ENCODE data around the gene SLC7A4.

Gene SLC7A4

GRCh38 chr22:21000207-21000986, 32.0 kb downstream of the SLC7A4 start:
- no peak for DNase-seq (ENCODE audit: low read depth in 1 of 2, low spot score in 1 of 2)

- no peak for DNase-seq (ENCODE audit: low read depth in 1 of 2, low spot score in 1 of 2)
These were observed 32.8 kb downstream of the SLC7A4 start for GRCh38 chr22:20999350-21000206.

DNA sequence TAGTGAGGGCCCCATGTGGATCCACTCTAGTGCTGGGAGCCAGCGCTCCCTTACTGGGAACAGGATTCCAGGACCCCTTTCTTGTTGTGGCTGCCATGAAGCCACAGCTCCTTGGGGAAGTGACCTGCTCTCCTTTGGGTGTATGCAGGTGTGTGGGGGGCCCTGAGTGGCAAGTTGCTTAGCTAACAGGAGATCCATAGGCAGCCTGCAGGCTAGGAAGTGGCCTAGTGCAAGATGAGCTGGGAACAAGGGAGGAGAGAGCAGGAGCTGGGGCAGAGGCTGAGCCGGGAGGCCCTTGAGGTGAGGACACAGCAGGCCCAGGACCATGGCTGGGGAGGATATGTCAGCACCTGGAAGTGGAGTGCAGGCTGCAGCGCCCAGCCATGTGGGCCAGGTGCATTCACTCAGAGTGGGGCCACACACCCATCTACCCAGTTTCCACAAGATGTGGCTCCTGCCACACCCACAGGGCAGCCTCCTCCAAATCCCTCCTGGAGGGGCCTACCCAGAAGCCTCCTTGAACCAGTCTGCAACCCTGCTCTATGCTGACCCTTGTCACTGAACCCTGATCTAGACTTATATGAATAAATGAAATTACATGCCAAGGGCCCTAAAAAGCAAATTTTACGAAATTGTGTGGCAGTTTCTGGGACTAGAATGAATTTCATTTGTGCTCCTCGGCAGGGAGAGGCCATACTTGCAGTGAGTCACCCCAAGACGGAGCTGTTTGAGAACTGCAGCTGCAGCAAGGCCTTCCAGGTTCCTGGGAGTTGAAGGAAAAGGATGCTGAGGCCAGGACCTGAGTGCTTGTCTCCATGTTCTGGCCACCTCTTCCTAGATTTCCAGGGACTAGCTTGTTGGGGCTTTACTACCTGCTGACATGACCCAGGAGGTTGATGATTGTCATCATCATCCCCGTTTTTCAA, 33.7 kb downstream of the SLC7A4 start:
- no peak for DNase-seq (ENCODE audit: low read depth in 1 of 2, low spot score in 1 of 2)

GRCh38 chr22:20997536-20998257, 34.7 kb downstream of the SLC7A4 start:
- no peak for DNase-seq (ENCODE audit: low read depth in 1 of 2, low spot score in 1 of 2)

- DNase-seq (ENCODE audit: low read depth in 1 of 2, low spot score in 1 of 2): no peak
These were observed 35.5 kb downstream of the SLC7A4 start for GRCh38 chr22:20996598-20997535.

- no peak for DNase-seq (ENCODE audit: low read depth in 1 of 2, low spot score in 1 of 2)
These were observed 36.3 kb downstream of the SLC7A4 start for GRCh38 chr22:20996031-20996410.

GRCh38 chr22:20995329-20996030, 36.9 kb downstream of the SLC7A4 start:
- DNase-seq (ENCODE audit: low read depth in 1 of 2, low spot score in 1 of 2): no peak

- no peak for DNase-seq (ENCODE audit: low read depth in 1 of 2, low spot score in 1 of 2)
These were observed 37.5 kb downstream of the SLC7A4 start for GRCh38 chr22:20994902-20995241.

DNA sequence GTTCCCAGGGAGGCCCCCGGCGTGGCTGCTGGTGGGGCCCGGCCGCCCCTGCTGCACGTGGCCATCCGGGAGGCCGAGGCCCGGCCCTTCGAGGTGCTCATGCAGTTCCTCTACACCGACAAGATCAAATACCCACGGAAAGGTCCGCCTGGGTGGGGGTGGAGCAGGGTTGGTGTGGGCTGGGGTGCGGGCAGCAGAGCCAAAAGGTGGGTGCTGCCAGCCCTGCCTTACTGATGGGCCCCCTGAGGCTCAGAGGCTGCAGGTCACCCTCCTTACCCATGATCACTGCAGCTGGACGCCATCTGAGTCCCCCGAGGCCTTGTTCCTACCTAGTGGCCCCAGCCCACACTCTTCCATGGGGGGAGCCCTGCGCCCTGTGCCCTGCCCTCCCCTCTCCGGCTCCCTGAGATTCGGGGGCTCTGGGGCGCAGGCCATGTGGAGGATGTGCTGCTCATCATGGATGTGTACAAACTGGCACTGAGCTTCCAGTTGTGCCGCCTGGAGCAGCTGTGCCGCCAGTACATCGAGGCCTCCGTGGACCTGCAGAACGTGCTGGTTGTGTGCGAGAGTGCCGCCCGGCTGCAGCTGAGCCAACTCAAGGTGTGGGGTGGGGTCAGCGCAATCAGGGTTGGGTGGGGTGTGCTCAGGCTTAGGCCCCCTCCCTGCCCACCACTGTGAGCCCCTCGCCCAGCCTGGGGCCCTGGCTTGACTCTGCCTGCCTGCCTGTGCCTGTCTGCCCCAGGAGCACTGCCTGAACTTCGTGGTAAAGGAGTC, 38.0 kb downstream of the SLC7A4 start:
- DNase-seq (ENCODE audit: low read depth in 1 of 2, low spot score in 1 of 2): no peak

DNA sequence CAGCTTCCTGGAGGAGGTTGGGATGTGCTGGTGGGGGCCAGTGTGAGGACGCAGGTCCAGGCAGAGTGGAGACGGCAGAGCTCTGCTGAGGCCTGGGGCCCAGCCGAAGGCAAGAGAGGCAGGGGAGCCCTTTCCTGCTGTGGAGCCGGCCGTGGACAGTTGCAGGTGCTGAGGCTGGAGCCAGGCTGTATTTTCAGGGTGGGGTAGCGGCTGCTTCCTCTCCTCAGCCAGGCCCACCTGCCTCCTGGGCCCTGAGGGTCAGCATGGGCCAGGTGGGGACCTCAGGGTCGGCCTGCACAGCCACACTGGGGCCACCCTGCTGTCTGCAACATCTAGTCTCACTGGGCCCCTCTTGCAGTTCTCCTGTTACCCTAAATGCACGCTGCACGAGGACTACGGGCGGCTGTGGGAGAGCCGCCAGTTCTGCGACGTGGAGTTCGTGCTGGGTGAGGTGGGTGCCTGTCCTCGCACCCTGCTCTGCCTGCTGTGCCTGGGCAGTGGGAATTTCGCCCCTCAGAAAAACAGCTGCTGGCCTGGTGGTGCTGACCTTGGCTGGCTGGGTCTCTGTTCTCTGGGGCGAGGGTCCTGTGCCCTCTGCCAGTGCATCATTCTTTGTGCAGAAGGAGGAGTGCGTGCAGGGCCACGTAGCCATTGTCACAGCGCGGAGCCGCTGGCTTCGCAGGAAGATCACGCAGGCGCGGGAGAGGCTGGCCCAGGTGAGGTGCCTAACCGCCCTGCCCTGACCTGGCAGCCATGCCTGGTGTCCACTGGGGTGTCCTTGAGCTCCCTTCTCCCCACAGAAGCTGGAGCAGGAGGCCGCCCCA, 38.8 kb downstream of the SLC7A4 start:
- DNase-seq (ENCODE audit: low read depth in 1 of 2, low spot score in 1 of 2): no peak

DNA sequence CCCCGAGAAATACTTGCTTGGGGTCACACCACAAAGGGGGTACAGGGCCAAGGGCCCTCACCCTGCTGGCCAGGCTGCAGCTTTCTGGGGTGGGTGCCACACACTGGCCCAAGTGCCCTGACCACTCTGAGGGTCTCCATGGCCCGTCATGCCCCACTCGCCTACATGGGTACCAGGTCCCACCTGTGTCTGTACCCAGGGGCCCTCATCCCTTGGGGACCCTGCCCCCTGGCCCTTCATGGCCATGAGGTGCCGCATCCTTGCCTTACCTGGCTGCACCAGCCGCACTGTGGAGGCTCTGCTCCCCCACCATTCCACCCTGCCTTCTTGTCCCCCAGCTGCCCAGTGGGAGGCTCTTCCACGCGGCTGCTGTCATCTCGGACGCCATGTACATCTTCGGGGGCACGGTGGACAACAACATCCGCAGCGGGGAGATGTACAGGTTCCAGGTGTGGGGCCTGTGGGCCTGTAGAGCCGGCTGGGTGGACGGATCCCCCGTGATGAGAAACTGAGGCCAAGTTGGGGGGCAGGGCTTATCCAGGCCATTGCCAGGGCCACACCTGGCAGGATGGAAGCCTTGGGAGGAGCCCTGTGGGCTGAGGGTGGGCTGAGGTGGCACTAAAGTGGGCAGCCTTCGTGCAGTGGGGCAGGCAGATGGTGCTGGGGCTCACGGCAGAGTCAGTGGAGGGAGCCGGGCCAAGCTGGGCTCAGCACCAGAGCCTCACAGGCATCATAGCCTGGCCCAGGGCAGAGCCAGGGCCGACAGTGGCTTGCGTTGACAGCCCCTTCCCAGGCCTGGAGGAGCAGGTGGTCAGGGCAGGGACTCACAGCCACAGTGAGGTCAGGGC, 39.7 kb downstream of the SLC7A4 start:
- no peak for DNase-seq (ENCODE audit: low read depth in 1 of 2, low spot score in 1 of 2)

DNA sequence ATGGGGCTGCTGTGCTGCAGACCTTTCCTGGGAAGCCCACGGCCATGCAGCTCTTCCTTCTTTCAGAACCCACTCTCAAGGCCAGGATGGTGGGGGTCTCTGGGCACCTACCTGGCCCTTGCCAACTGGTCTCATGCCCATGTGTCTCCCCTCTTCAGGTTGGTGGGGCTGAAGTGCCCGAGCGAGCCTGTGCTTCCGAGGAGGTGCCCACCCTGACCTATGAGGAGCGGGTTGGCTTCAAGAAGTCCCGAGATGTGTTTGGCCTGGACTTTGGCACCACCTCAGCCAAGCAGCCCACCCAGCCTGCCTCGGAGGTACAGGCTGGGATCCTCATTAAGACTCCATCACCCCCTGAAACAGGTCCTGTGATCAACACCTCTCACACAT, 40.3 kb downstream of the SLC7A4 start:
- no peak for DNase-seq (ENCODE audit: low read depth in 1 of 2, low spot score in 1 of 2)

- no peak for DNase-seq (ENCODE audit: low read depth in 1 of 2, low spot score in 1 of 2)
These were observed 40.9 kb downstream of the SLC7A4 start for GRCh38 chr22:20991252-20992055.

- no peak for DNase-seq (ENCODE audit: low read depth in 1 of 2, low spot score in 1 of 2)
These were observed 41.9 kb downstream of the SLC7A4 start for GRCh38 chr22:20990184-20991180.

Measured in stimulated activated CD4-positive, alpha-beta T cell treated with anti-CD3 and anti-CD28 coated beads, Interleukin-15, amount 100 ng/mL, for 1 hour (primary cell).